ENCODE data around the gene PLEKHD1.

Gene PLEKHD1

GRCh38 chr14:69540654-69541335 is 56.3 kb downstream of the PLEKHD1 start:
- TF ChIP-seq, protein P1, sequence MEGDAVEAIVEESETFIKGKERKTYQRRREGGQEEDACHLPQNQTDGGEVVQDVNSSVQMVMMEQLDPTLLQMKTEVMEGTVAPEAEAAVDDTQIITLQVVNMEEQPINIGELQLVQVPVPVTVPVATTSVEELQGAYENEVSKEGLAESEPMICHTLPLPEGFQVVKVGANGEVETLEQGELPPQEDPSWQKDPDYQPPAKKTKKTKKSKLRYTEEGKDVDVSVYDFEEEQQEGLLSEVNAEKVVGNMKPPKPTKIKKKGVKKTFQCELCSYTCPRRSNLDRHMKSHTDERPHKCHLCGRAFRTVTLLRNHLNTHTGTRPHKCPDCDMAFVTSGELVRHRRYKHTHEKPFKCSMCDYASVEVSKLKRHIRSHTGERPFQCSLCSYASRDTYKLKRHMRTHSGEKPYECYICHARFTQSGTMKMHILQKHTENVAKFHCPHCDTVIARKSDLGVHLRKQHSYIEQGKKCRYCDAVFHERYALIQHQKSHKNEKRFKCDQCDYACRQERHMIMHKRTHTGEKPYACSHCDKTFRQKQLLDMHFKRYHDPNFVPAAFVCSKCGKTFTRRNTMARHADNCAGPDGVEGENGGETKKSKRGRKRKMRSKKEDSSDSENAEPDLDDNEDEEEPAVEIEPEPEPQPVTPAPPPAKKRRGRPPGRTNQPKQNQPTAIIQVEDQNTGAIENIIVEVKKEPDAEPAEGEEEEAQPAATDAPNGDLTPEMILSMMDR (IDR thresholded peaks at IDR 0.05; ENCODE audit: borderline replicate concordance, control extremely low read depth, extremely low read depth, insufficient read depth, missing control alignments) = no peak
- in situ Hi-C loops (cut with MboI; ENCODE audit: low sequenced_read_pairs, unreplicated experiment) = no loop called here
- no peak for DNase-seq (ENCODE audit: low spot score)

GRCh38 chr14:69542311-69542710 is 57.8 kb downstream of the PLEKHD1 start:
- in situ Hi-C loops (cut with MboI; ENCODE audit: low sequenced_read_pairs, unreplicated experiment) = no loop called here
- TF ChIP-seq, protein P1 (IDR thresholded peaks at IDR 0.05; ENCODE audit: borderline replicate concordance, control extremely low read depth, extremely low read depth, insufficient read depth, missing control alignments) = no peak
- no peak for DNase-seq (ENCODE audit: low spot score)

DNA sequence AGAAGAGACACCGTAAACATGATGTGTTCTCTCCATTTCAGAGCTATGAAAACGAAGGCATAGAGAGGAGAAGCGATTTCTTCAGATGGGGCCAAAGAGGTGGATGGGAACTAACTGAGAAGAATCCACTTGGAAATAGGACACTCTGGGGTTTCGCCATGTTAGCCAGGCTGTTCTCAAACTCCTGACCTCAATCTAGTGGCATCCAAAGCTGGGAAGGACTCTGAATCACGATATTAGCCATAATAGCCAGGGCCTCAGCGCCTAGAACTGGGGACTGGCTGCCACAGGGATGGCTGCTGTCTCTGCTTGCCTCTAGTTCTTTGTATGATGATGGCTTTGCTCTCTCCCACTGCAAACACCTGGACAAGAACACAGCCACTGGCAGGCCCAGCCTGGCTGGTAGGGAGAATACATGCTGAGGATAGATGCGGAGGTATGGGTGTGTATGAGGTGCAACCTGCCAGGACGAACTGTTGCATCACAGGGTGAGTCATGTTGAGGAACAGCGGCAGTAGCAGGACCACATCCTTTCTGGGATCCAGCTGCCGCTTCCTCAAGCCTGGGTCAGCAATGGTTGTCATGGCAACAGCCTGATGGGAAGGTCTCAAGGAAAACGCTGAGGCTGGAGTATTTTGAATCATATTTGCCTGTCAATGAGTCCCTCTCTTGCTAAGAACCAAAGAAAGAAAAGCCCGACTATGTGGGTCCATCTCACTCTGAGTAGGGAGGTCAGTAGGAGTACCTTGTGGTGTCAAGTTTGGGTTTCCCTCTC is 59.0 kb downstream of the PLEKHD1 start:
- TF ChIP-seq, protein P1 (IDR thresholded peaks at IDR 0.05; ENCODE audit: borderline replicate concordance, control extremely low read depth, extremely low read depth, insufficient read depth, missing control alignments) = no peak
- no peak for DNase-seq (ENCODE audit: low spot score)
- in situ Hi-C loops (cut with MboI; ENCODE audit: low sequenced_read_pairs, unreplicated experiment) = no loop called here

DNA sequence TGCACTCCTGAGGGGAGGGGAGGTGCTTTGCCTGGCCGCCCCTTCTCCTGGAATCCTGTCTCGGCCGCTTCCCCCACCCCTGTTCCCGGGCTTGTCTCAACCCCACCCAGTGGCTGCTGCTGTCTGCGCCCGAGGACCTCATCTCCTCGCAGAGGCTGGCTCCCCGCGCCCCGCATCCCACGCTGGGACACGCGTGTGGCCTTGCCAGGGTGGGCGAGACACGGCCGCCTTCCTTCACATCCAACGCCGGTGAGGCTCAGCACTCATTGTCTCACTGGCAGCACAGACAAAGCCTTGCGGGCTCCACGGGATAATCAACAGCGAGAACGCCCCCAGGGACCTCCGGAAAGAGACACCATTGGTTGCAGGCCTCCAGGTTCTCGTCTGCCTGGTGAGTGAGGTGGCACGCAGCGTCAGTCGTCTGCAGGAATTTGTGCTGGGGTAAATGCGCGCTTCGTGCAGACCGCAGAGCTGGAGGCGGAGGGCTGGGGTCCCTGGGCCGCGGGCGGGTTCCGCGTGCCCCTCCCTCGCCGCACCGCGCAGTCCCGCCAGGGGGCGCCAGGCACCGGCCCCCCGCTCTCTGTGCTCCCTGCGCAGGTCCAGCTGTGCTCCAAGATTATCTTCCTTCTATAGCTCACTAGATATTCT is 63.3 kb downstream of the PLEKHD1 start:
- peak; percentile 69 for DNase-seq (ENCODE audit: low spot score)
- in situ Hi-C loops (cut with MboI; ENCODE audit: low sequenced_read_pairs, unreplicated experiment) = no loop called here
- TF ChIP-seq, protein P1 (IDR thresholded peaks at IDR 0.05; ENCODE audit: borderline replicate concordance, control extremely low read depth, extremely low read depth, insufficient read depth, missing control alignments) = peak; percentile 53

- DNase-seq (ENCODE audit: low spot score) = no peak
- TF ChIP-seq, protein P1 (IDR thresholded peaks at IDR 0.05; ENCODE audit: borderline replicate concordance, control extremely low read depth, extremely low read depth, insufficient read depth, missing control alignments) = no peak
- in situ Hi-C loops (cut with MboI; ENCODE audit: low sequenced_read_pairs, unreplicated experiment) = no loop called here
Measured at GRCh38 chr14:69548566-69548965, 64.0 kb downstream of the PLEKHD1 start.

DNA sequence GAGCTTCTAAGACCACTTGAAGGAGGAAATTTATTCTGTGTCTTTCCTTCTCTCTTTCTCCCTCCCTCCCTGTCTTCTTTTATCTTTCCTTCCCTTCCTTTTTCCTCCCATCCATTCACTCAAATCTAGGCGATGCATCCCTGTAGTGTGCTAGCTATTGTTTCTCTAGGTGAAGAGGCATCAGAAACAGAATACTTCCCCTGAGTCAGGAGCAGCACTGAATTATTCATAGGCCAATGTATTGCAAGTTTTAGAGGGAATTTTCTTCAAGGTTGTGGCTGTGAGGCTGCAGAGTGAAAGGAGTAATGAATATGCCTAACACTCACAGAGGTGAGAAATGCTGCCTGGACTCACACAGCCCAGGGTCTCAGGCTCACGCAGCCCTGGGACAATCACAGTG is 67.0 kb downstream of the PLEKHD1 start:
- no peak for DNase-seq (ENCODE audit: low spot score)
- TF ChIP-seq, protein P1 (IDR thresholded peaks at IDR 0.05; ENCODE audit: borderline replicate concordance, control extremely low read depth, extremely low read depth, insufficient read depth, missing control alignments) = no peak
- in situ Hi-C loops (cut with MboI; ENCODE audit: low sequenced_read_pairs, unreplicated experiment) = no loop called here

Data from GM13976 (cell line).